HCT116 (cell line): ENCODE results near the gene MMGT1. TPM values are rescaled to one million over a fixed set of nuclear protein-coding genes. Genes with fewer than 3 reads are reported as not detected.
A peak's percentile ranks its signal among the peaks of the same experiment; 100 is the strongest.

Experiments used
- ATAC-seq: fragments of 200-7000 bp; cut with Tn5 transposase; 2 replicates; pipeline ENCODE4 v1.9.1; 2020; ENCODE audit warnings: mild to moderate bottlenecking, moderate library complexity
- BruUV-seq: library from RNA; stranded (reverse); fragments of 400-500 nt; replicated peaks from 2 replicates; lab custom pipeline; 2021; lab: Mats Ljungman, UMichigan
- CTCF ChIA-PET: fragments of 300-600 bp; sonication (Branson Sonifier 250); formaldehyde crosslinking; loops from one replicate; lab custom pipeline; 2021; ENCODE audit warnings: antibody characterized with exemption; lab: Charles Lee
- POLR2A ChIA-PET: fragments of 300-600, 350-600 bp; sonication (Branson Sonifier 250); formaldehyde crosslinking; loops from one replicate; lab custom pipeline; 2021; ENCODE audit warnings: antibody characterized with exemption; lab: Charles Lee
- RAD21 ChIA-PET, 2 experiments: fragments of 300-600 bp; sonication (Branson Sonifier 250); formaldehyde crosslinking; loops; one replicate each; lab custom pipeline; 2023; ENCODE audit warnings: low total read pairs in 2 of 2; ENCODE audit not compliant: uncharacterized antibody in 2 of 2, unreplicated experiment in 2 of 2, low non-redundant PET in 1 of 2; lab: Charles Lee
- DNase-seq: peaks from one replicate; pipeline ENCODE4 v3.0.0-alpha.2; 2010; ENCODE audit warnings: low read depth, low spot score
- H2AFZ ChIP-seq: fragments of 200-600 bp; shearing (Covaris generic), sonication (generic); 2 replicates; pipeline ENCODE4 v1.6.1; 2017; ENCODE audit warnings: low read depth, mixed run types, mixed read lengths, antibody characterized with exemption, low read length; ENCODE audit not compliant: poor library complexity, severe bottlenecking
- H3K27ac ChIP-seq: 2 replicates; pipeline ENCODE4 v1.5.1; 2012; ENCODE audit warnings: low read depth, low read length
- H3K27me3 ChIP-seq: fragments of 200-600 bp; sonication (generic); 2 replicates; pipeline ENCODE4 v1.6.1; 2016; ENCODE audit warnings: mixed run types, low read length, mixed read lengths; ENCODE audit not compliant: insufficient read depth
- H3K36me3 ChIP-seq, 2 experiments: fragments of 200-500 bp in 1 of 2; fragments of 200-600 bp in 1 of 2; sonication (Bioruptor generic) in 1 of 2; sonication (generic) in 1 of 2; 2 replicates each; pipeline versions ENCODE4 v1.5.1 to v1.6.1; 2014 to 2016; ENCODE audit warnings: low read length in 2 of 2, inconsistent platforms in 1 of 2, mixed read lengths in 1 of 2, mixed run types in 1 of 2; ENCODE audit not compliant: insufficient read depth in 2 of 2, control insufficient read depth in 1 of 2
- H3K4me1 ChIP-seq, 2 experiments: fragments of 200-600 bp in 1 of 2; sonication (generic) in 1 of 2; 2 replicates each; pipeline versions ENCODE4 v1.5.1 to v1.6.1; 2012 to 2017; ENCODE audit warnings: low read length in 2 of 2, inconsistent platforms in 1 of 2, mild to moderate bottlenecking in 1 of 2, mixed read lengths in 1 of 2, mixed run types in 1 of 2, moderate library complexity in 1 of 2; ENCODE audit not compliant: insufficient read depth in 2 of 2, control insufficient read depth in 1 of 2
- H3K4me2 ChIP-seq: fragments of 200-600 bp; sonication (generic); 2 replicates; pipeline ENCODE4 v1.6.1; 2017; ENCODE audit warnings: mixed run types, low read length, mixed read lengths
- H3K4me3 ChIP-seq, 2 experiments: fragments of 200-600 bp in 1 of 2; sonication (generic) in 1 of 2; replicated peaks in 1 of 2; 2 replicates each; pipeline ENCODE4 v1.5.1; 2011 to 2016; ENCODE audit warnings: low read length in 2 of 2, control low read depth in 1 of 2, low read depth in 1 of 2, mild to moderate bottlenecking in 1 of 2, mixed read lengths in 1 of 2, mixed run types in 1 of 2
- H3K79me2 ChIP-seq: fragments of 200-600 bp; sonication (generic); 2 replicates; pipeline ENCODE4 v1.6.1; 2017; ENCODE audit warnings: mild to moderate bottlenecking, mixed run types, low read length, moderate library complexity, mixed read lengths; ENCODE audit not compliant: insufficient read depth
- H3K9ac ChIP-seq: fragments of 200-600 bp; sonication (generic); 2 replicates; pipeline ENCODE4 v1.6.1; 2016; ENCODE audit warnings: low read length, mixed read lengths
- H3K9me2 ChIP-seq: fragments of 200-600 bp; sonication (generic), shearing (Covaris generic); 2 replicates; pipeline ENCODE4 v1.6.1; 2017; ENCODE audit warnings: mixed run types, mild to moderate bottlenecking, moderate library complexity; ENCODE audit not compliant: insufficient read depth
- H3K9me3 ChIP-seq, 2 experiments: fragments of 200-500 bp in 1 of 2; fragments of 200-600 bp in 1 of 2; sonication (Bioruptor generic) in 1 of 2; sonication (generic) in 1 of 2; 2 replicates each; pipeline ENCODE4 v1.6.1; 2014 to 2017; ENCODE audit warnings: low read length in 2 of 2, mixed read lengths in 2 of 2, inconsistent platforms in 1 of 2, low read depth in 1 of 2, mild to moderate bottlenecking in 1 of 2, mixed run types in 1 of 2, moderate library complexity in 1 of 2; ENCODE audit not compliant: control insufficient read depth in 1 of 2, insufficient read depth in 1 of 2
- H4K20me1 ChIP-seq: fragments of 200-600 bp; sonication (generic), shearing (Covaris generic); 2 replicates; pipeline ENCODE4 v1.6.1; 2017; ENCODE audit warnings: mixed run types, mild to moderate bottlenecking, moderate library complexity; ENCODE audit not compliant: insufficient read depth
- CEBPB ChIP-seq: IDR thresholded peaks from 2 replicates; pipeline ENCODE4 v1.6.1; 2012; ENCODE audit warnings: low read depth
- EGR1 ChIP-seq: IDR thresholded peaks from 2 replicates; pipeline ENCODE4 v1.6.1; 2012; ENCODE audit warnings: low read depth
- FOSL1 ChIP-seq: IDR thresholded peaks from 2 replicates; pipeline ENCODE4 v1.6.1; 2012; ENCODE audit warnings: low read depth
- JUND ChIP-seq: IDR thresholded peaks from 2 replicates; pipeline ENCODE4 v1.6.1; 2012
- POLR2A ChIP-seq: IDR thresholded peaks from 2 replicates; pipeline ENCODE4 v1.7.0; 2011; ENCODE audit warnings: borderline replicate concordance; ENCODE audit not compliant: insufficient read depth, insufficient read length; ENCODE audit errors: extremely low read depth
- POLR2AphosphoS5 ChIP-seq: IDR thresholded peaks from 2 replicates; pipeline ENCODE4 v1.6.1; 2011; ENCODE audit warnings: mild to moderate bottlenecking, low read depth, low read length, moderate library complexity
- RAD21 ChIP-seq: IDR thresholded peaks from 2 replicates; pipeline ENCODE4 v1.6.1; 2012; ENCODE audit warnings: low read depth, mild to moderate bottlenecking
- SIN3A ChIP-seq: IDR thresholded peaks from 2 replicates; pipeline ENCODE4 v1.6.1; 2012; ENCODE audit warnings: low read depth
- SP1 ChIP-seq: IDR thresholded peaks from 2 replicates; pipeline ENCODE4 v1.6.1; 2012; ENCODE audit warnings: low read depth
- SRF ChIP-seq: IDR thresholded peaks from 2 replicates; pipeline ENCODE4 v1.6.1; 2012; ENCODE audit warnings: low read depth
- YY1 ChIP-seq: IDR thresholded peaks from 2 replicates; pipeline ENCODE4 v1.6.1; 2011; ENCODE audit warnings: low read length, low read depth, moderate library complexity, mild to moderate bottlenecking; ENCODE audit not compliant: insufficient replicate concordance; ENCODE audit errors: extremely low read depth
- ZFX ChIP-seq: fragments of 450-650 bp; IDR thresholded peaks from 2 replicates; pipeline ENCODE4 v1.6.1; 2017
- intact Hi-C: fragments of 100-400 bp; cut with micrococcal nuclease; formaldehyde crosslinking; loops from 2 replicates; pipeline ENCODE4 v1.10.0; 2022
- total RNA-seq: library from RNA; stranded (reverse); gene quantifications from one replicate; pipeline ENCODE4 v1.2.1, GENCODE V29; 2021; ENCODE audit not compliant: unreplicated experiment
- TF ChIP-seq, protein P1 (sequence below): IDR thresholded peaks from 2 replicates; pipeline ENCODE4 v1.6.1; 2011; ENCODE audit warnings: mild to moderate bottlenecking, low read length, moderate library complexity; ENCODE audit not compliant: insufficient replicate concordance; ENCODE audit errors: extremely low read depth
- TF ChIP-seq, protein P2 (sequence below): IDR thresholded peaks from 2 replicates; pipeline ENCODE4 v1.6.1; 2012
- TF ChIP-seq, protein P3 (sequence below), 3 experiments: fragments of 200-600 bp in 1 of 3; sonication (generic) in 1 of 3; IDR thresholded peaks in 2 of 3; conservative IDR thresholded peaks in 1 of 3; 2 replicates each; pipeline ENCODE4 v1.5.1; 2012 to 2017; ENCODE audit warnings: low read depth in 2 of 3, low read length in 2 of 3, antibody characterized with exemption in 1 of 3, borderline replicate concordance in 1 of 3, control low read depth in 1 of 3, mild to moderate bottlenecking in 1 of 3, mixed read lengths in 1 of 3, mixed run types in 1 of 3, moderate library complexity in 1 of 3; ENCODE audit not compliant: insufficient read depth in 1 of 3
- TF ChIP-seq, protein P4 (sequence below): IDR thresholded peaks from 2 replicates; pipeline ENCODE4 v1.6.1; 2012
- TF ChIP-seq, protein P5 (sequence below): IDR thresholded peaks from 2 replicates; pipeline ENCODE4 v1.6.1; 2012; ENCODE audit warnings: low read depth

MMGT1 gene
- total RNA-seq, 1 experiment from 2014 or later: 23.2 TPM

DNA sequence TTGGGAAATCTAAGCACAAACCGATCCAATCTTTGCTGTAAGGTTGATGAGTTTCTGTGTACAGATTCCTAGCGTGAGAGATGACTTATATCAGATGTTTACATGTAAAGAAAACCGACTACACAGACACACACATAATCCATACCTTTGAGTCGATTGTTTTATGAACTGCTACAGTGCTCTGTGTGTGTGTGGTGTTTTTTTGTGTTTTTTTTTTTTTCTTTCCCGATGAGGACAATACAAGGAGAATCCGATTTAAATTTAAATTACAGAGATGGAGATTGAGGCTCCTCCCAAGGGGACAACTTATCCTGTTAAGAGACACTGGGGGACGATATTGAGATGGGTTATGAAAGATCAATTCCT is 11.0 kb upstream of the MMGT1 start:
- Histone ChIP-seq H3K9ac (peak overlapping the region; percentile 70), H3K4me2 (peak overlapping the region; percentile 76), H3K36me3 (no peaks in the 10 kb centered on the region), H3K4me1 (peaks cover 0 to 8% of the 10 kb centered on the region in 2 experiments; a peak in 1 of 4 replicates), H3K9me3 (no peaks in the 10 kb centered on the region), H3K4me3 (peak overlapping the region; percentile 70 to 75), H2AFZ (peak overlapping the region; percentile 78), H3K27ac (no peak overlapping the region), H3K27me3 (no peaks in the 10 kb centered on the region), H4K20me1 (no peaks in the 10 kb centered on the region), H3K9me2 (no peaks in the 10 kb centered on the region), H3K79me2 (no peaks in the 10 kb centered on the region; the same call in 1 of the 2 replicates)
- POLR2A ChIA-PET: no interaction called here
- ATAC-seq (peak; percentile 43), DNase-seq (no peak)
- intact Hi-C loops: no loop called here
- RAD21 ChIA-PET: no interaction called here
- BruUV-seq: no TSS peak
- TF ChIP-seq, protein P1, sequence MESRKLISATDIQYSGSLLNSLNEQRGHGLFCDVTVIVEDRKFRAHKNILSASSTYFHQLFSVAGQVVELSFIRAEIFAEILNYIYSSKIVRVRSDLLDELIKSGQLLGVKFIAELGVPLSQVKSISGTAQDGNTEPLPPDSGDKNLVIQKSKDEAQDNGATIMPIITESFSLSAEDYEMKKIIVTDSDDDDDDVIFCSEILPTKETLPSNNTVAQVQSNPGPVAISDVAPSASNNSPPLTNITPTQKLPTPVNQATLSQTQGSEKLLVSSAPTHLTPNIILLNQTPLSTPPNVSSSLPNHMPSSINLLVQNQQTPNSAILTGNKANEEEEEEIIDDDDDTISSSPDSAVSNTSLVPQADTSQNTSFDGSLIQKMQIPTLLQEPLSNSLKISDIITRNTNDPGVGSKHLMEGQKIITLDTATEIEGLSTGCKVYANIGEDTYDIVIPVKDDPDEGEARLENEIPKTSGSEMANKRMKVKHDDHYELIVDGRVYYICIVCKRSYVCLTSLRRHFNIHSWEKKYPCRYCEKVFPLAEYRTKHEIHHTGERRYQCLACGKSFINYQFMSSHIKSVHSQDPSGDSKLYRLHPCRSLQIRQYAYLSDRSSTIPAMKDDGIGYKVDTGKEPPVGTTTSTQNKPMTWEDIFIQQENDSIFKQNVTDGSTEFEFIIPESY: no peak
- TF ChIP-seq YY1 (no peak), POLR2A (no peak), SIN3A (no peak), JUND (no peak), ZFX (no peak), SRF (no peak), POLR2AphosphoS5 (no peak), EGR1 (no peak), CEBPB (no peak), RAD21 (no peak), FOSL1 (no peak), SP1 (no peak)
- TF ChIP-seq, protein P2, sequence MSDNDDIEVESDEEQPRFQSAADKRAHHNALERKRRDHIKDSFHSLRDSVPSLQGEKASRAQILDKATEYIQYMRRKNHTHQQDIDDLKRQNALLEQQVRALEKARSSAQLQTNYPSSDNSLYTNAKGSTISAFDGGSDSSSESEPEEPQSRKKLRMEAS: no peak
- TF ChIP-seq, protein P3, sequence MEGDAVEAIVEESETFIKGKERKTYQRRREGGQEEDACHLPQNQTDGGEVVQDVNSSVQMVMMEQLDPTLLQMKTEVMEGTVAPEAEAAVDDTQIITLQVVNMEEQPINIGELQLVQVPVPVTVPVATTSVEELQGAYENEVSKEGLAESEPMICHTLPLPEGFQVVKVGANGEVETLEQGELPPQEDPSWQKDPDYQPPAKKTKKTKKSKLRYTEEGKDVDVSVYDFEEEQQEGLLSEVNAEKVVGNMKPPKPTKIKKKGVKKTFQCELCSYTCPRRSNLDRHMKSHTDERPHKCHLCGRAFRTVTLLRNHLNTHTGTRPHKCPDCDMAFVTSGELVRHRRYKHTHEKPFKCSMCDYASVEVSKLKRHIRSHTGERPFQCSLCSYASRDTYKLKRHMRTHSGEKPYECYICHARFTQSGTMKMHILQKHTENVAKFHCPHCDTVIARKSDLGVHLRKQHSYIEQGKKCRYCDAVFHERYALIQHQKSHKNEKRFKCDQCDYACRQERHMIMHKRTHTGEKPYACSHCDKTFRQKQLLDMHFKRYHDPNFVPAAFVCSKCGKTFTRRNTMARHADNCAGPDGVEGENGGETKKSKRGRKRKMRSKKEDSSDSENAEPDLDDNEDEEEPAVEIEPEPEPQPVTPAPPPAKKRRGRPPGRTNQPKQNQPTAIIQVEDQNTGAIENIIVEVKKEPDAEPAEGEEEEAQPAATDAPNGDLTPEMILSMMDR (IDR thresholded peaks at IDR 0.05 in 2 of 3, conservative IDR thresholded peaks at IDR 0.05 in 1 of 3; ENCODE audit: borderline replicate concordance in 1 of 3, insufficient read depth in 1 of 3, low read depth in 2 of 3, low read length in 2 of 3): no peak
- TF ChIP-seq, protein P4, sequence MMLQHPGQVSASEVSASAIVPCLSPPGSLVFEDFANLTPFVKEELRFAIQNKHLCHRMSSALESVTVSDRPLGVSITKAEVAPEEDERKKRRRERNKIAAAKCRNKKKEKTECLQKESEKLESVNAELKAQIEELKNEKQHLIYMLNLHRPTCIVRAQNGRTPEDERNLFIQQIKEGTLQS: no peak
- TF ChIP-seq, protein P5, sequence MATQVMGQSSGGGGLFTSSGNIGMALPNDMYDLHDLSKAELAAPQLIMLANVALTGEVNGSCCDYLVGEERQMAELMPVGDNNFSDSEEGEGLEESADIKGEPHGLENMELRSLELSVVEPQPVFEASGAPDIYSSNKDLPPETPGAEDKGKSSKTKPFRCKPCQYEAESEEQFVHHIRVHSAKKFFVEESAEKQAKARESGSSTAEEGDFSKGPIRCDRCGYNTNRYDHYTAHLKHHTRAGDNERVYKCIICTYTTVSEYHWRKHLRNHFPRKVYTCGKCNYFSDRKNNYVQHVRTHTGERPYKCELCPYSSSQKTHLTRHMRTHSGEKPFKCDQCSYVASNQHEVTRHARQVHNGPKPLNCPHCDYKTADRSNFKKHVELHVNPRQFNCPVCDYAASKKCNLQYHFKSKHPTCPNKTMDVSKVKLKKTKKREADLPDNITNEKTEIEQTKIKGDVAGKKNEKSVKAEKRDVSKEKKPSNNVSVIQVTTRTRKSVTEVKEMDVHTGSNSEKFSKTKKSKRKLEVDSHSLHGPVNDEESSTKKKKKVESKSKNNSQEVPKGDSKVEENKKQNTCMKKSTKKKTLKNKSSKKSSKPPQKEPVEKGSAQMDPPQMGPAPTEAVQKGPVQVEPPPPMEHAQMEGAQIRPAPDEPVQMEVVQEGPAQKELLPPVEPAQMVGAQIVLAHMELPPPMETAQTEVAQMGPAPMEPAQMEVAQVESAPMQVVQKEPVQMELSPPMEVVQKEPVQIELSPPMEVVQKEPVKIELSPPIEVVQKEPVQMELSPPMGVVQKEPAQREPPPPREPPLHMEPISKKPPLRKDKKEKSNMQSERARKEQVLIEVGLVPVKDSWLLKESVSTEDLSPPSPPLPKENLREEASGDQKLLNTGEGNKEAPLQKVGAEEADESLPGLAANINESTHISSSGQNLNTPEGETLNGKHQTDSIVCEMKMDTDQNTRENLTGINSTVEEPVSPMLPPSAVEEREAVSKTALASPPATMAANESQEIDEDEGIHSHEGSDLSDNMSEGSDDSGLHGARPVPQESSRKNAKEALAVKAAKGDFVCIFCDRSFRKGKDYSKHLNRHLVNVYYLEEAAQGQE: no peak
- CTCF ChIA-PET: no interaction called here
